MV-4-11 (cell line): ENCODE data around the gene BRMS1L.
"Not testable (repeated sequence)": the region's sequence is repeated elsewhere in the genome, so short reads cannot be mapped to it uniquely, and the experiment has no call there.

Experiments used
- DNase-seq: peaks from one replicate; lab custom pipeline; 2025; lab: John Stamatoyannopoulos, UW

Gene BRMS1L

GRCh38 chr14:35826218-35826951, at the start of gene BRMS1L:
Gene BRMS1L (plus strand): TSS chr14:35826338. CDS start chr14:35826517, 179 bp downstream.
- DNase-seq, result peak; percentile 99

- no peak for DNase-seq
Observed at GRCh38 chr14:35776823-35777222, 49.3 kb upstream of the BRMS1L start.

- DNase-seq, result not testable (repeated sequence)
Observed at GRCh38 chr14:35777550-35777949, 48.6 kb upstream of the BRMS1L start.

GRCh38 chr14:35779368-35779767, 46.8 kb upstream of the BRMS1L start:
- no peak for DNase-seq

- no peak for DNase-seq
Observed at GRCh38 chr14:35783699-35784098, 42.4 kb upstream of the BRMS1L start.

GRCh38 chr14:35786856-35787255, 39.3 kb upstream of the BRMS1L start:
- no peak for DNase-seq

GRCh38 chr14:35789651-35790050, 36.5 kb upstream of the BRMS1L start:
- no peak for DNase-seq

- no peak for DNase-seq
Observed at GRCh38 chr14:35797796-35798195, 28.3 kb upstream of the BRMS1L start.

GRCh38 chr14:35806006-35806907, 19.9 kb upstream of the BRMS1L start:
- no peak for DNase-seq

- DNase-seq, result no peak
Observed at GRCh38 chr14:35807131-35807961, 18.8 kb upstream of the BRMS1L start.

- DNase-seq, result no peak
Observed at GRCh38 chr14:35808076-35808637, 18.0 kb upstream of the BRMS1L start.

- peak; percentile 95 for DNase-seq
Observed at GRCh38 chr14:35808638-35809563, 17.2 kb upstream of the BRMS1L start, which contains the start of gene RALGAPA1. Gene RALGAPA1 (minus strand): TSS chr14:35809295. CDS start chr14:35808835, 460 bp downstream.

- no peak for DNase-seq
Observed at GRCh38 chr14:35809597-35809996, 16.5 kb upstream of the BRMS1L start.

- DNase-seq, result no peak
Observed at GRCh38 chr14:35810963-35811362, 15.2 kb upstream of the BRMS1L start.

GRCh38 chr14:35814371-35815005, 11.7 kb upstream of the BRMS1L start:
- DNase-seq, result peak; percentile 54

- DNase-seq, result no peak
Observed at GRCh38 chr14:35818346-35819115, 7.6 kb upstream of the BRMS1L start.

- no peak for DNase-seq
Observed at GRCh38 chr14:35819591-35820540, 6.3 kb upstream of the BRMS1L start.
